Activated CD8-positive, alpha-beta memory T cell treated with anti-CD3 and anti-CD28 coated beads for 4 hours (primary cell): ENCODE results near the gene SLC34A1.

Source experiments
- DNase-seq, 2 donors: peaks; one replicate each; pipeline ENCODE4 v3.0.0-alpha.2; 2020; ENCODE audit warnings: low read depth in 2 of 2

SLC34A1 gene

GRCh38 chr5:177432143-177432838 lies 48.1 kb downstream of the SLC34A1 start:
- no peak for DNase-seq

- DNase-seq, result no peak
These were observed 48.8 kb downstream of the SLC34A1 start for GRCh38 chr5:177432839-177433657.

GRCh38 chr5:177433658-177434217 lies 49.5 kb downstream of the SLC34A1 start:
- DNase-seq, result no peak

- DNase-seq, result peak in 1 of 2 donors; percentile 28
These were observed 50.2 kb downstream of the SLC34A1 start for GRCh38 chr5:177434437-177434836.

- DNase-seq, result no peak
These were observed 50.9 kb downstream of the SLC34A1 start for GRCh38 chr5:177434942-177435738.

GRCh38 chr5:177435847-177436536 lies 51.8 kb downstream of the SLC34A1 start:
- DNase-seq, result no peak

GRCh38 chr5:177437623-177438022 lies 53.4 kb downstream of the SLC34A1 start:
- DNase-seq, result no peak

- no peak for DNase-seq
These were observed 54.2 kb downstream of the SLC34A1 start for GRCh38 chr5:177438468-177438867.

GRCh38 chr5:177439518-177440053 lies 55.4 kb downstream of the SLC34A1 start:
- no peak for DNase-seq

- no peak for DNase-seq
These were observed 56.2 kb downstream of the SLC34A1 start for GRCh38 chr5:177440211-177440989.

- DNase-seq, result no peak
These were observed 57.0 kb downstream of the SLC34A1 start for GRCh38 chr5:177440990-177441780.

GRCh38 chr5:177442066-177442826 lies 58.0 kb downstream of the SLC34A1 start:
- no peak for DNase-seq

- no peak for DNase-seq
These were observed 59.1 kb downstream of the SLC34A1 start for GRCh38 chr5:177443144-177443983.

- no peak for DNase-seq
These were observed 60.1 kb downstream of the SLC34A1 start for GRCh38 chr5:177444106-177445051.

GRCh38 chr5:177445052-177445916 lies 61.0 kb downstream of the SLC34A1 start:
- no peak for DNase-seq

- no peak for DNase-seq
These were observed 61.6 kb downstream of the SLC34A1 start for GRCh38 chr5:177445917-177446199.
